ENCODE measurements around the gene CTRB1.
"Not testable (repeated sequence)": the region's sequence is repeated elsewhere in the genome, so short reads cannot be mapped to it uniquely, and the experiment has no call there.

The CTRB1 gene

DNA sequence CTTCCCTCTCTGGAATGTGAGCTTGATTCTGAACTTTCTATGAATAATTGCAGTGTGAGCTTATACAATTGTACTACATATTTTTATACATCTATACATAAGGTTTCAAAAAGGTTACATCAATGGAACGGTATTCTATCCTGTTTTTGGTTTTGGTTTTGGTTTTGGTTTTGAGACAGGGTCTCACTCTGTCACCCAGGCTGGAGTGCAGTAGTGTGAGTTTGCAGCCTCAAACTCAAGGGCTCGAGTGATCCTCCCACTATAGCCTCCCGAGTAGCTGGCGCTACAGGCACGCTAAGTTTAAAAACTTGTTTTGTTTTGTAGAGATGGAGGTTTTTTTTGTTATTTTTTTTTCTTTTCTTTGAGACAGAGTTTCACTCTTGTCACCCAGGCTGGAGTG is 1.1 kb downstream of the CTRB1 start:
- TF ChIP-seq, protein P1, sequence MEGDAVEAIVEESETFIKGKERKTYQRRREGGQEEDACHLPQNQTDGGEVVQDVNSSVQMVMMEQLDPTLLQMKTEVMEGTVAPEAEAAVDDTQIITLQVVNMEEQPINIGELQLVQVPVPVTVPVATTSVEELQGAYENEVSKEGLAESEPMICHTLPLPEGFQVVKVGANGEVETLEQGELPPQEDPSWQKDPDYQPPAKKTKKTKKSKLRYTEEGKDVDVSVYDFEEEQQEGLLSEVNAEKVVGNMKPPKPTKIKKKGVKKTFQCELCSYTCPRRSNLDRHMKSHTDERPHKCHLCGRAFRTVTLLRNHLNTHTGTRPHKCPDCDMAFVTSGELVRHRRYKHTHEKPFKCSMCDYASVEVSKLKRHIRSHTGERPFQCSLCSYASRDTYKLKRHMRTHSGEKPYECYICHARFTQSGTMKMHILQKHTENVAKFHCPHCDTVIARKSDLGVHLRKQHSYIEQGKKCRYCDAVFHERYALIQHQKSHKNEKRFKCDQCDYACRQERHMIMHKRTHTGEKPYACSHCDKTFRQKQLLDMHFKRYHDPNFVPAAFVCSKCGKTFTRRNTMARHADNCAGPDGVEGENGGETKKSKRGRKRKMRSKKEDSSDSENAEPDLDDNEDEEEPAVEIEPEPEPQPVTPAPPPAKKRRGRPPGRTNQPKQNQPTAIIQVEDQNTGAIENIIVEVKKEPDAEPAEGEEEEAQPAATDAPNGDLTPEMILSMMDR (IDR thresholded peaks at IDR 0.05; ENCODE audit: control insufficient read depth, extremely low read depth, insufficient read depth) = no peak
- DNase-seq (ENCODE audit: low read depth) = no peak
- H3K4me3 ChIP-seq (ENCODE audit: low read depth, low read length) = no peak overlapping the region

GRCh38 chr16:75222271-75222783 is 3.5 kb downstream of the CTRB1 start:
- TF ChIP-seq, protein P1 (IDR thresholded peaks at IDR 0.05; ENCODE audit: control insufficient read depth, extremely low read depth, insufficient read depth) = no peak
- no peak for DNase-seq (ENCODE audit: low read depth)
- H3K4me3 ChIP-seq (ENCODE audit: low read depth, low read length) = no peak overlapping the region

DNA sequence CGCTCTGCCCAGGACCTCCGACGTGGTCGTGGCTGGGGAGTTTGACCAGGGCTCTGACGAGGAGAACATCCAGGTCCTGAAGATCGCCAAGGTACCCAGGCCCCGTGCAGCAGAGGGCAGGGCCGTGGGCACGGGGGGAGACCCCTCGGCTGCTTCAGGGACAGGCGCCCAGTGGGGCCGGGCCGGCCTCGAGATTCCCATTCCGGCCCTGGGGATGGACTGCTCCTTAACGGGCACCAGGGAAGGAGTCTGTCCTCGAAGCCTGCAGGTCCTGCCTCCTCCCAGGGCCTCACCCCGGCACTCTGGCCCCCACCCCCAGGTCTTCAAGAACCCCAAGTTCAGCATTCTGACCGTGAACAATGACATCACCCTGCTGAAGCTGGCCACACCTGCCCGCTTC is 4.3 kb downstream of the CTRB1 start:
- DNase-seq (ENCODE audit: low read depth); H3K4me3 ChIP-seq (ENCODE audit: low read depth, low read length): not testable (repeated sequence)

GRCh38 chr16:75224306-75225082 is 5.7 kb downstream of the CTRB1 start:
- DNase-seq (ENCODE audit: low read depth) = no peak
- TF ChIP-seq, protein P1 (IDR thresholded peaks at IDR 0.05; ENCODE audit: control insufficient read depth, extremely low read depth, insufficient read depth) = no peak
- no peak overlapping the region for H3K4me3 ChIP-seq (ENCODE audit: low read depth, low read length)

- no peak overlapping the region for H3K4me3 ChIP-seq (ENCODE audit: low read depth, low read length)
- DNase-seq (ENCODE audit: low read depth) = no peak
- TF ChIP-seq, protein P1 (IDR thresholded peaks at IDR 0.05; ENCODE audit: control insufficient read depth, extremely low read depth, insufficient read depth) = no peak
Observed at GRCh38 chr16:75225092-75225491, 6.3 kb downstream of the CTRB1 start.

DNA sequence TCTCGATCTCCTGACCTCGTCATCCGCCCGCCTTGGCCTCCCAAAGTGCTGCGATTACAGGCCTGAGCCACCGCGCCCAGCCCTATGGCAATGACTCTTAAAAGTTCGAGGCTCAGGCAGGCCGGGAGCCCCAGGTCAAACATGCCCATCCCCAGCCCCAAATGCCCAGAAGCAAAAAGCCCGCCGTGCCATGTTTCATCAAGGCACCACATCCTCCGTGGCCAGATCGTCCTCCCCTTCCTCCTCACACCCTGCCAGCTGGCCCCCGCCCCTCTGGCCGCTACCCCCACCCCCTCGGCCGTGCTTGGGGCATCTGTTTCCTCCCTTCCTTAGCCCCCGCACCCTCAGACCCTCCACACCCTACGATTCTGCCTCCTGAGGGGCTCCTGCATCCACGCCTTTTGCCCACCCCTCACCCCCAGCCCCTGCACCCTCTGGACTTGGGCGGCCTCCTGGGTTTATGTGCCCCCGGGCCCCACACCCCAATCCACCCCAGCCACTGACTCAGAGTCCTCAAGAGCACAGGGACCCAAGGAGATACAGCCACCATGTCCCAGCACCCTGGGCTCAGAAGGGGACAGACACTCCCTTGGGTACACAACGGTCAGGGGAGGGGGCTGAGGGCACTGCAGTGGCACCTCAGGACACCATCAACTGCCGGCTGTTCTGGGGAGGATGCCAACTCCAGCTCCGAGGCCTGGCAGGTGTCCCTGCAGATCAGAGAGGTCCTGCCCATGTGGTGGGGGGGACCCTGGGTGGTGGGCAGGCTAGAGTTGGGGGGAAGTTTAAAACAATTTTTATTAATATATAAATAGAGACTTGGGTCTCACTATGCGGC is 7.1 kb downstream of the CTRB1 start:
- TF ChIP-seq, protein P1 (IDR thresholded peaks at IDR 0.05; ENCODE audit: control insufficient read depth, extremely low read depth, insufficient read depth) = no peak
- no peak overlapping the region for H3K4me3 ChIP-seq (ENCODE audit: low read depth, low read length)
- no peak for DNase-seq (ENCODE audit: low read depth)

All from LNCaP clone FGC (cell line).